ENCODE measurements around the gene KIAA0825. TPM values are rescaled to one million over a fixed set of nuclear protein-coding genes. Genes with fewer than 3 reads are reported as not detected.

The KIAA0825 gene
- total RNA-seq, 1 experiment from 2014 or later, result 0.23 TPM

- DNase-seq (ENCODE audit: low spot score), result no peak
These were observed 303.8 kb downstream of the KIAA0825 start for GRCh38 chr5:94314460-94315131.

DNA sequence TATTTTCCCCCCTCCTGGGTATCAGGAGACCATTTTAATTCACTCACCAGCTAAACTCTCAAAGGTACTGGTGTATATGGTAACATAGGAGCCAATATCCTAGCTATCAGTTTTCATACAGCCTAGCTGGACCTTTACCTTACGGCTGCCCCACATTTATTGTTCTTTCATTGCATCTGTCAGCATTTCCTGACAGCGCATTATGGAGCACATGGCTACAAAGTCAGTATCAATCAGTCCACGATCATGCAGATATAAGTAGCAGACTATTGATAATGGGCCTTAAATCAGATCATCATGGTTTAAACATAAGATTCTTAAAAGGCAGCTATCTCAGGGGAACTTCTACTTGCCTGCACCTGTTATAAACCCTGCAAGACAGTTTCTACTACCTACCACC is 304.7 kb downstream of the KIAA0825 start:
- DNase-seq (ENCODE audit: low spot score), result no peak

DNA sequence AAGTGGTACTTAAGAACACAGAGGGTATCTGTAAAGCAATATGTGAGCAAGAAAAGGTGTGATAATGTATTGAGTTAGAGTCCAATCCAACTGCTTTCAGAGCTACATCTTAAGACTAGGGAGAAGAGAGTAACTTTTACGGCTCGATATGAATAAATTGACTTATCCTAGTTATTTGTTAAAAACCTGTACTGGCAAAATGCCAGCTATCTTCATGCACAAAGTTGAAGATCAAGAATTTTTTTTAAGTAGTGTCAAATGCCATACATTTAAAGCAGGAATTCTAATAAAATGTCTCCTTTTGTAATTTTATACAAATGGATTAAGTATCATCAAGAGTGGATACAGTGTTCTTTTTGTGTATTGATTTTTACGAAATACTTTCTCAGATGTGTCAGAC is 305.2 kb downstream of the KIAA0825 start:
- DNase-seq (ENCODE audit: low spot score), result no peak

DNA sequence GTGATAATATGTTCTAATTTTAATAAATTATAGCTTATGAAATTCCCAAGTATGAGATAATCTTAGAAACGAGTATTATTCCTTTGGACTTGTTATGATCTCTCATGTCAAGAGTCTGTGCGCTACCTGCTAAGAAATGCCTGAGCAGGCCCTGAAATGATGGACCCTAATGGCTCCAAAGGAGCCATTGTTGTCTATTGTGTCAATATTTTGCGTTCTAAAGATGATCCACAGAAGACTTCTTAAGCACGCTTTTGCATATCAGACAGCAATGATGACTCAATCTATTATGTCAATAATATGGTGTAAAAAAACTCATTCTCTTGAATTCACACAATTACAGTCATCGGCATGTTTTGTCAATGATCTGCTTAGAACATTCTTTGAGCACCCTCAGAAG is 306.1 kb downstream of the KIAA0825 start:
- DNase-seq (ENCODE audit: low spot score), result no peak

DNA sequence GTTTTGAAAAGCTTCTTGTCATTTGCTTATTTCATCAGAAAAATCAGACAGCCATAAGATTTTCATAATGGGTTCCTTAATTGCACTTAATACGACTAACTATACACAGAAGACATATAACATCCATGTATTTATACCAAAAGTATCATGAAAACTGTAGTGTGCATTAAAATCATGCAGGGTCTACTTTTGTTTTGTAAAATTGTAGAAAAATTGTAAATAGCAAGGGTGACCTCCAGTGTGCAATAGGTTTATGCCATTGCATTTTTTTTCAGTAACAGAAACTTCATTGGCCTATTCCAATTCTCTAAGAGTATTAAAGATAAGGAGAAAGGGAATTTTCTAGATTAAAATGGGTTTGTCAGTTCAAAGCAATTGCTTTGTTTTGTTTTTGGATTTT is 307.6 kb downstream of the KIAA0825 start:
- DNase-seq (ENCODE audit: low spot score), result no peak

DNA sequence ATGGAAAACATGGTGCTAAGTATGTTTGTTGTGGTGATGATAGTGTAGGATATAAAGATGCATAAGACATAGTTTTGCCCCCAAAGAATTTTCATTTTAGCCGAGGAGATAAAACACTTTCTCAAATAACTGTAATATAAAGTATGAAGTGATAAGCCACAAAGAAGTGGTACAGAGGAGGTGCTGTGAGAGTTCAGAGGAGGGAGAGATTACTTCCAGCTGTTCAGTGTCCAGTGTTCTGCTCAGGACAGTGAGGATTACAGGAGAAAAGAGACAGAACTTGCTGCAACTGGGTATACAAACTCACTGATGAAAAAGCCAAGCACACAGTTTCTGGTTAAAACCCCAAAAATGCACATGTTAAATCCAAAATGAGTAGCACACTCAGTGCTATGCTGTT is 309.3 kb downstream of the KIAA0825 start:
- DNase-seq (ENCODE audit: low spot score), result no peak

DNA sequence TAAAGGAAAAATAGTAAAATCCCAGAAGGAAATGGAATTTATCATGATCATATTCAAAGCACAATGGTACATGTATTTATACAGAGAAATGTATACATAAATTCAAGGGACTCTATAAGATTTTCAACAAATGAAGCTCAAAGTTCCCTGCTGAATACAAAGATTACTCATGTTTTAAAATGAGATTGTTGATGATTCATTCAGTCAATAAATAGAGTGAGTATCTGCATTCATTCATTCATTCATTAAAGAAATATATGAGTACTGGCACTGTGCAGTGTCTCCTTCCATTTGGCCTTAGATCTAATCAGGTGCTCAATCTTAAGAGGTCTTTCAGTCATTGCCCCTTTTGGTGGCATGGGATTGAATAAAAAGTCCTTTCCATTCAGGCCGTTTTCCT is 310.0 kb downstream of the KIAA0825 start:
- no peak for DNase-seq (ENCODE audit: low spot score)

DNA sequence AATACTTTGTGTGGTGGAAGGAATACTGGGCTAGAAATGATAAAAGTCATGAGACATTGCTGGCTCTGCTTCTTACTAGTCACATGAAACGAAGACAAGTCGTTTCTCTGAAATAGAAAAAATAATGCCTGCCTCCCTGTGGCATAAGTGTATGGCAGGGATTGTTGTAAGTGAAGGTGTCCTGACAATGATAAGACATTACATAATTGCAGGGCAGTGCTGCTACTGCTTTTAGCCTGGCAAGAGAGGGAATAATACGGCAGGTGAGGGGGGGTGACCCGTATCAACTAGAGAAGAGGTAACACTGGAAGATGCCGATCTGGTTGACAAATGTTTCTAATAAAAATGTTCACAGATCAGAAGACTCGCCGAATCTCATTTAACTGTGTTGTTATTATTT is 314.3 kb downstream of the KIAA0825 start:
- DNase-seq (ENCODE audit: low spot score), result no peak

- no peak for DNase-seq (ENCODE audit: low spot score)
These were observed 329.5 kb downstream of the KIAA0825 start for GRCh38 chr5:94288937-94289336.

- no peak for DNase-seq (ENCODE audit: low spot score)
These were observed 332.4 kb downstream of the KIAA0825 start for GRCh38 chr5:94285984-94286383.

DNA sequence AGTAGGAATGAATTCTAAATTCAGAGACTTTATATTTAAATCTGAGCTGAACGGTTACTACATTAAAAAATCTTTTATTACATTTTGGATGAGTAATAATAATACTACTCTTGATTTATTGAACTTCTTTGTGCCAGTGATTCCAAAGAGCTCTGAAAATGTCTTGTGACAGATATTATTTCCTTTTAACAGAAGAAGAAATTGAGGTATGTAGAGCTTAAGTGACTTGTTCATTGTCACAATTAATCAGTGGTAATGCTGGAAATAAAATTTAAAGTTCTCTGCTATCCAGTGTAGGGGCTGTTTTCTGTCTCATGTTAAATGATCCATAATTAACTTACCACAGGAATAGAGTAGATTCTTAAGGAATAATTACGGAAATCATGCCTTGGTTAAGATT is 335.3 kb downstream of the KIAA0825 start:
- DNase-seq (ENCODE audit: low spot score), result no peak

DNA sequence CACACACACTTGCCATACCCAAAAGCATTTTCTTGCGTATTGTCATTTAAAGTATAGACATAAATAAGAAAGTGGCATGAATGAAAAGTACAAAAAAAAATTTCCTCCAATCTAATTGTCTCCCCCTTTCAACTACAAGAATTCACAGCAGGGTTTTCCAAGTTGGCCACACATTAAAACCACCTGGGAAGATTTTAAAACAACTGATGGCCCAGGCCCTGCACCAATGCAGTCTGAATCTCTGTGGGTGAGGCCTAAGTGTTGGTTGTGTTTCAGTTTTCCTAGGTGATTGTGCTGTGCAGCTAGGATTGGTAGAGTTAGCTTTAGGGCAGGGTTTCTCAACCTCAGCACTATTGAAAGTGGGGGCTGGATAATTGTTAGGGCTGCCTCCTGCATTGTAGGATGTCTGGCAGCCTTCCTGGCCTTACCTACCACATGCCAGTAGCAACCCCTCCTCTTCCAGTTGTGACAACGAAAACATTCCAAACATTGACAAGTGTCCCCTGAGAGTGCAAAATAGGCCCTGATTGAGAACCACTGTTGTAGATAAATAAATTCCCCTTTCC is 337.1 kb downstream of the KIAA0825 start:
- DNase-seq (ENCODE audit: low spot score), result no peak

DNA sequence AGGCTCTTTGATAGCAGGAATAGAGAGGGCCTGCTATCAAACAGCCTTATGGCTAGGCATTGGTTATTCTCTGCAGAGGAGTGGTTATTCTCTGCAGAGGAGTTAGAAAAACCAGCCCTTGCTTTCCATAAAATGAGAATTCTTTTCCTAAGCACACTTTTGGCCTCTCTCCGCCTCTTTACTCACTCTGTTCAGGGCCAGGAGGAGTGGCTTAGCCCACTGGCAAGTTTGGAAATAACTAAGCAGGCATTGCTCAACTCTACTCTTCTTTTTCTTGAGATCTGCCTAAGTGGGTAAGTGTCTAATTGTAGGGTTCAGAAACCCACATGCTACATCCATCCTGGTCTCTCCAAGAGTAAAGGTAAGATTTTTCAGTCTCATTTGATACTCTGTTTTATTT is 341.7 kb downstream of the KIAA0825 start:
- DNase-seq (ENCODE audit: low spot score), result no peak

- no peak for DNase-seq (ENCODE audit: low spot score)
These were observed 342.4 kb downstream of the KIAA0825 start for GRCh38 chr5:94276048-94276447.

- DNase-seq (ENCODE audit: low spot score), result no peak
These were observed 343.7 kb downstream of the KIAA0825 start for GRCh38 chr5:94274707-94275106.

GRCh38 chr5:94268226-94268625 is 350.2 kb downstream of the KIAA0825 start:
- DNase-seq (ENCODE audit: low spot score), result no peak

- DNase-seq (ENCODE audit: low spot score), result no peak
These were observed 351.0 kb downstream of the KIAA0825 start for GRCh38 chr5:94267350-94267899.

GRCh38 chr5:94266170-94266569 is 352.2 kb downstream of the KIAA0825 start:
- no peak for DNase-seq (ENCODE audit: low spot score)

DNA sequence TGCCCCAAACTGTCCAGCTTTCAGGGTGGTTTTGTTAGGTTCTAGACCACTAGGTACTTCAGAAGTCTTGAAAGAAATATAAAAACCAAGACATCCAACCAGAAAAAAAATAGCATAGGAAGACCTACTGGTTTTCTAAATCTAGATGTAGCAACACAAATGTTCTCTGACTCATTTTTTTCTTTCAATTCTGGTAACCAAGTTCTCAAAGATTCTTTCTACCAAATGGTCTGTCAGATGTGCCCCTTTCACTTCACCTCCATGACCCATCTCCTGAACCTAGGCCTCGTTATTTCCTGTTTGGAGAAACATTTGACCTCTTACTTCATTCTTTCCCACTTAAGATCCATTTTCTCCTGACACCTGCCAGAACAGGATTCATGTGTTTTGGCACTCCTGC is 355.3 kb downstream of the KIAA0825 start:
- DNase-seq (ENCODE audit: low spot score), result no peak

DNA sequence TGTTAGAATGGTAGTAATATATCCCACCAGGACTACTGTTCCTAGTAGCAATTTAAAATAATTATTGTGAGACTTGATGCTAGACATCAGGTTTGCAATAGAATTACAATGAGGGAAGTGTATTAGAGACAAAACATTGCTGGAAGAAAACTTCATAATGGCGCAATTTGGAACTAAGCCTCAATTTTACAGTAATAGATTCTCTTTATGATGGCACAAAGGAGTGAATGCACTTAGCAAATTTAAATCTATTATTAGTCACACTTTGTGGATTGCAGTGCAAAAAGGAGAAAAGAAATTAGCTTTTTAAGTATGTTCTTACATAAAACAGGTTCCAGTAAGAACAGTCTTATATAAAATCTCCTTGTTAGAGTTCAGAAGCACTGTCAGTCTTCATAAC is 358.3 kb downstream of the KIAA0825 start:
- DNase-seq (ENCODE audit: low spot score), result no peak

DNA sequence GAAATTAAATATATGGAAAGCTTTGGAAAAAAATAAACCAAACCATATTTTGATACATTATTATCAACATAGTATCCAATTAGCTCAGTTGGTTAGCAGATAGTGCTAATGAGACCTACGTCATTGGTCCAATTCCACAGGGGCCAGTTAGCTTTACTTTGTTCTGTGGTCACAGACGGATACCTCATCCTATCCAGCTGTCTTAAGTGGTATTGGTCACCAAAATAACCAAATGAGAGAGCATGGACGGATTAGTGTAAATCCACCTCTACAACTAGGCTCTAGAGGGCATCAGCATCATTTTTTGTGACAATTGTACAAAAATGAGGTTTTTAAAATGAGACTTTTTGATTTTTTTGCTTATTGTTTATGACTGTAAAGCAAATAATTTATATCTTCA is 364.2 kb downstream of the KIAA0825 start:
- no peak for DNase-seq (ENCODE audit: low spot score)

GRCh38 chr5:94250985-94251384 is 367.4 kb downstream of the KIAA0825 start:
- DNase-seq (ENCODE audit: low spot score), result no peak

GRCh38 chr5:94249430-94249829 is 369.0 kb downstream of the KIAA0825 start:
- no peak for DNase-seq (ENCODE audit: low spot score)
